A204.1 (cell line): Measurements from ENCODE around the gene BIRC2.

Experiments
- FAIRE-seq: peaks from 2 replicates; lab custom pipeline; 2012; peaks lifted over from hg19 to GRCh38; lab: Jason Lieb, UNC

Gene BIRC2

GRCh38 chr11:102375720-102376399, 28.8 kb downstream of the BIRC2 start:
- no peak for FAIRE-seq

DNA sequence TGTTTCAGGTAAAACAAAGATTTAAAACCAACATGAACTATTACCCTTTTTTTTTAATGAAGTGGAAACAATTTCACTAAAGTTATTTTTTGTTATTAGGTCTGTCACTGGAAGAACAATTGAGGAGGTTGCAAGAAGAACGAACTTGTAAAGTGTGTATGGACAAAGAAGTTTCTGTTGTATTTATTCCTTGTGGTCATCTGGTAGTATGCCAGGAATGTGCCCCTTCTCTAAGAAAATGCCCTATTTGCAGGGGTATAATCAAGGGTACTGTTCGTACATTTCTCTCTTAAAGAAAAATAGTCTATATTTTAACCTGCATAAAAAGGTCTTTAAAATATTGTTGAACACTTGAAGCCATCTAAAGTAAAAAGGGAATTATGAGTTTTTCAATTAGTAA, 30.9 kb downstream of the BIRC2 start:
- no peak for FAIRE-seq

- FAIRE-seq: no peak
These were observed 31.8 kb downstream of the BIRC2 start for GRCh38 chr11:102378818-102379217.

DNA sequence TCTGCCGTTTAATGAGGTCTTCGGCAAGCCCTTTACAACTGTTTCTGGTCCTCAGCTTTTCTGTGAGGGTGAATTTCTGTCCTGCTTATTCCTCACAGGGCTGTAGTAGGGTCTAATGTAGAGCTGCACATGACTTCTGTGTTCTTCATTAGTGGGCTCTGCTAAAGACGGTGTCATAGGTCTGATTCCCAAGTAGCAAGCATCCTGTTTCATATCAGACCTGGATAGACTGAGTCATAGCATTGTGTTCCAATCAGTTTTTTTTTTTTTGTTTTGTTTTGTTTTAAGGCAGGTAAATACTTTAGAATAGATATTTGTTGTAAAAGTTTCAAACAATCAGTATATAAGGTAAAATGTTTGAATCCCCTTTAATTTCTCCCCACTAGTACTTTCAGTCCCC, 35.4 kb downstream of the BIRC2 start:
- no peak for FAIRE-seq

DNA sequence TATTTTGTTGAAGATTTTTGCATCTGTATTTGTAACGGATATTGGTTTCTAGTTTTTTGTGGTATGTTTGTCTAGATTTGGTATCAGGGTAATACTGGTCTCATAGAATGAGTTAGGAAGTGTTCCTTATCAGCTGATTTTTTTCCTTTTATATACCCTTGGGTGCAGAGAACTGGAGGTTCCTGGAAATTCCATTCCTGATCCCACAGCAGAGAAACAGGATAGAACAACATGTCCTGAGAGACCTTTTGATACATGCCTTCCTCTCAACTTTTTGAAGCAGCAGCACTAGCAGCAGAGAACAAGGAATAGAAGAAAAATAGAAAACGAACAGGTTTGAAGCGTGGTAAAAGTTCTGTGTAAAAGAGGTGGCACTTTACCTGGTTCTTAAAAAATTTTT, 36.8 kb downstream of the BIRC2 start:
- no peak for FAIRE-seq

DNA sequence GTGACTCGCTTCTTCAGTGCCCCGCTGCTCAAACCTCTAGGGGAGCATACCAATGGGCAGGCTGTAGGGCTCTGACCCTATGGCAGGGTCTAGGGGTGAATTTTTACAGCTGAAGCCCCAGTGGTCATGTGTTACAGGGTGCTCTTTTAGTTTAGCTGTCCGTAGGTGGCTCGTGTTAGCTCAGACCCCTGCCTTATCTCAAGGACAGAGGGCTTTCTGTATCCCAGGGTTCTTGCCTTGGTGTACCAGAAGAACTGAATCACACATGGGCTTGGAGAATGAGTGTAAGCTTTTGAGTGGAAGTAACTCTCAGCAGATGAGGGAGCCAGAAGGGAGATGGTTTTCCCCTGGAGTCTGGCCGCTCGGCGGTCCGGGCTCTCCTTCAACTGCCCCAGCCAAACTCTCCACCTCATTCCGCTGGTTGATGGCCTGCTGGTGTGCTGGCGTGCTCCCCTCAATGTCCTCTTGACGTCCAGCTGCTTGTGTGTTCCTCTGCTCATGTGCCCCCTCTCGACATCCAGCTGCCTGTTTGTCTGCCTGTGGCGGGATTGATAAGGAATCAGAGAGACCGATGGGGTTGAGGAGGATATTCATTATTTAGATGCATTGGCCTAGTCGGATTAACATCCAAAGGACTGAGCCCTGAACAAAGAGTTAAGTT, 37.5 kb downstream of the BIRC2 start:
- no peak for FAIRE-seq

- FAIRE-seq: no peak
These were observed 38.3 kb downstream of the BIRC2 start for GRCh38 chr11:102385085-102386007.

DNA sequence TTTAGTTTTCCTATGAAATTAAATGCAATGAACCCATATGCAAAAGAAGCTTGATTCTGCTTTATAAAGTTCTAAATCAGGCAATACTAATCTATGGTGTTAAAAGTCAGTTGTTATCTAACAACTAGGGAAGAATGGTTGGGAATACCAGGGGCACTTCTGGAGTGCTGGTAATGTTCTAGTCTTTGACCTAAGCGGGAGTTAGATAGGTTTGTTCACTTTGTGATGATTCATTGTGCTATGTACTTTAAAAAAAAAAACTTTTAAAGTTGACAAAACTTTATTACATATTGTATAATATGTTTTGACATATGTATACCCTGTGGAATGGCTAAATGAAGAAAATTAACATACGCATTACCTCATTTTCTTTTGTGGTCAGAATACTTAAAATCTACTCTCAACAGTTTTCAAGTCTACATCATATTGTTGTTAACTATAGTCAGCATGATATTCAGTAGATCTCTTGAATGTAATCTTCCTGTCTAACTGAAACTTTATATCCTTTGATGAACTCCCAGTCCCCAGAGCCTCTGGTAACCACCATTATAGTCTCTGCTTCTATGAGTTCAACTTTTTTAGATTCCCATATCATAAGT, 39.2 kb downstream of the BIRC2 start:
- no peak for FAIRE-seq

- no peak for FAIRE-seq
These were observed 40.2 kb downstream of the BIRC2 start for GRCh38 chr11:102387043-102387781.

DNA sequence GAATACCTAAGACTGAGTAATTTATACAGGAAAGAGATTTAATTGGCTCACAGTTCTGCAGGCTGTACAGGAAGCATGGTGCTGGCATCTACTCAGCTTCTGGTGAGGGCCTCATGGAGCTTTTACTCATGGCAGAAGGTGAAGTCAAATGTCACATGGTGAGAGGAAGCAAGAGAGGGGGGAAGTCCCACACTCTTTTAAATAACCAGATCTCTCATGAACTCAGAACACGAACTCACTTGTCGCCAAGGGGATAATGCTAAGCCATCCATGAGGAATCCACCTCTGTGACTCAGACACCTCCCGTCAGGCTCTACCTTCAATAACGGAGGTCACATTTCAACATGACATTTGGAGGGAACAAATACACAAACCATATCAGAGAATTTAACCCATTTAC, 42.2 kb downstream of the BIRC2 start:
- FAIRE-seq: no peak

- no peak for FAIRE-seq
These were observed 43.9 kb downstream of the BIRC2 start for GRCh38 chr11:102390667-102391465.

GRCh38 chr11:102391549-102392237, 44.7 kb downstream of the BIRC2 start:
- FAIRE-seq: no peak

DNA sequence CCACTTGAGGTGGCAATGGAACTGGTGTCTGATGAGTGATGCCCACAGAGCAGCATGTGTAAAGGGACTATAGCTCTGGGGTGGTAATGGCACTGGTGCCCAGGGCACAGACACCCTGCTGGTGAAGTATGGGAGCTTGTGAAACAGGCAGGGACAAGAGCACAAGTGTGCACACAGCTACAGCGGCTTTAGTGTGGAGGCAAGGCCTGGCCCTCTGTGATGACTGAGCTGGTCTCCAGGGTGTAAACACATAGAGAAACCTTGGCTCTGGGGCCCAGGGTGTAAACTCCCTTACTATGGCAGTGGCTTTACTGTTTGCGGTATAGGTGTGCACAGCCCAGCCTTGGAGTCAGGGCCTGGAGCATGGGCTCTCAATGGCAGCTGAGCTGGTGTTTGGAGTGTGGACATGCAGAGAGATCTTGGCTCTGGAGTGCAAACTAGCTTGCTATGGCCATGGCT, 46.3 kb downstream of the BIRC2 start:
- no peak for FAIRE-seq

GRCh38 chr11:102395720-102396393, 48.8 kb downstream of the BIRC2 start:
- no peak for FAIRE-seq

- no peak for FAIRE-seq
These were observed 49.9 kb downstream of the BIRC2 start for GRCh38 chr11:102396708-102397563.

- no peak for FAIRE-seq
These were observed 51.3 kb downstream of the BIRC2 start for GRCh38 chr11:102398297-102398696.

- FAIRE-seq: no peak
These were observed 52.2 kb downstream of the BIRC2 start for GRCh38 chr11:102399189-102399588.

DNA sequence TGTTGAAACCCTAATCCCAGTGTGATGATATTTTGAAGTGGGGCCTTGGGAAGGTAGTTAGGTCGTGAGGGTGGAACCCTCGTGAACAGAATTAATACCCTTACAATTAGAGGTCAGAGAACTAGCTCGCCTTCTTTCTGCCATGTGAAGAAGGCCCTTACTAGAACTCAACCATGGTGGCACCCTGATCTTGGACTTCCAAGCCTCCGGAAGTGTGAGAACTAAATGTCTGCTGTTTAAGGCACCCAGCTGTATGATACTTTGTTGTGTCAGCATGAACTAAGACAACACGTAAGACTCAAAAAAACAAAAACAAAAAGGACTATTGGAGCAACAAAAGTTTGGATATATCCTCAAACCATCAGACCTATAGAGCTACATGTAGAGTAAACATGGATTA, 53.6 kb downstream of the BIRC2 start:
- FAIRE-seq: no peak

DNA sequence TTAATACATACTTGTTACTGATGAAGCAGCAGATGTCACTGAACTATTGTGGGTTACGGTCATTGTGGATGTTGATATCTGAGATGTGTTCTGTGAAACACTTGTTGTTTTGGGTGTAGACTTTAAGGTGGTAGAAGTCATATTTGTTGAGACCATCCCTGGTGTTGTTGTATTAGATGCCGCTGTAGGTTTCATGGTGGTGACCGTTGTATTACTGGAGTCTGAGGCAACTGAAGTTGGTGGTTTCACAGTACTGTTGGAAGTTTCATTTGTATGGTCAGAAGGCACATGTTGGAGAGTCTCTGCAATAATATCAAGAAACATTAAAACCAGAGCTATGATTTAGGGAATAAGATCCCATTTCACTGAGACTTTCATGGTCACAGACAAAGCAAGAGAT, 54.9 kb downstream of the BIRC2 start:
- no peak for FAIRE-seq
